DND-41 (cell line): ENCODE results near the gene SLCO4A1.

Source experiments
- EZH2 ChIP-seq: IDR thresholded peaks from 3 replicates; pipeline ENCODE4 v1.6.1; 2012; ENCODE audit warnings: borderline replicate concordance, low read depth, mild to moderate bottlenecking, moderate library complexity, low read length, inconsistent platforms; ENCODE audit not compliant: severe bottlenecking
- TF ChIP-seq, protein P1 (sequence below): IDR thresholded peaks from 2 replicates; pipeline ENCODE4 v1.5.1; 2012; ENCODE audit warnings: borderline replicate concordance, low read length, moderate library complexity, mild to moderate bottlenecking; ENCODE audit not compliant: poor library complexity, severe bottlenecking; ENCODE audit errors: extremely low read depth

DNA sequence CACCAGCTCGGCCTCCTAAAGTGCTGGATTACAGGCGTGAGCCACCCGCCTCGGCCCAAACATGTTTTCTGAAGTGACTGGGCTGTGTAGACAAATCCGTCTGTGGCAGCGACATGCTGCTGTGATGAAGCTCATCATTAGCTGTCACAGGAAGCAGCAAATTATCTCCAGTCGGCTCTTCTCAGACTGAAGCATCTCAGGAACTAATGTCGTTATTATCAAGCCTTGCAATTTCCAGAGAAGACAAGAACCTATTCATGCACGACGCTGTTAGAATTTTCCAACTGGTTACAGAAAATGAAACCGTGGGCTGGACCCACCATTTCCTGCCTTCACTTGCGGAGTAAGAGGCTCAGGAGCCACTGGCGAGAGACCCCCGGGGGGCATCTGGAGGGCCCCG is 49.2 kb downstream of the SLCO4A1 start:
- TF ChIP-seq EZH2: no peak
- TF ChIP-seq, protein P1, sequence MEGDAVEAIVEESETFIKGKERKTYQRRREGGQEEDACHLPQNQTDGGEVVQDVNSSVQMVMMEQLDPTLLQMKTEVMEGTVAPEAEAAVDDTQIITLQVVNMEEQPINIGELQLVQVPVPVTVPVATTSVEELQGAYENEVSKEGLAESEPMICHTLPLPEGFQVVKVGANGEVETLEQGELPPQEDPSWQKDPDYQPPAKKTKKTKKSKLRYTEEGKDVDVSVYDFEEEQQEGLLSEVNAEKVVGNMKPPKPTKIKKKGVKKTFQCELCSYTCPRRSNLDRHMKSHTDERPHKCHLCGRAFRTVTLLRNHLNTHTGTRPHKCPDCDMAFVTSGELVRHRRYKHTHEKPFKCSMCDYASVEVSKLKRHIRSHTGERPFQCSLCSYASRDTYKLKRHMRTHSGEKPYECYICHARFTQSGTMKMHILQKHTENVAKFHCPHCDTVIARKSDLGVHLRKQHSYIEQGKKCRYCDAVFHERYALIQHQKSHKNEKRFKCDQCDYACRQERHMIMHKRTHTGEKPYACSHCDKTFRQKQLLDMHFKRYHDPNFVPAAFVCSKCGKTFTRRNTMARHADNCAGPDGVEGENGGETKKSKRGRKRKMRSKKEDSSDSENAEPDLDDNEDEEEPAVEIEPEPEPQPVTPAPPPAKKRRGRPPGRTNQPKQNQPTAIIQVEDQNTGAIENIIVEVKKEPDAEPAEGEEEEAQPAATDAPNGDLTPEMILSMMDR: no peak
